ENCODE results near the gene CALB2.
"Not testable (repeated sequence)": the region's sequence is repeated elsewhere in the genome, so short reads cannot be mapped to it uniquely, and the experiment has no call there.

CALB2 gene

GRCh38 chr16:71358464-71358998 is at the start of gene CALB2:
TSS of gene CALB2 (plus strand) at chr16:71358723. CDS start at chr16:71358793, 70 bp downstream.
- no peak for FAIRE-seq

- no peak for FAIRE-seq
These were observed 46.9 kb upstream of the CALB2 start for GRCh38 chr16:71311553-71312158.

- not testable (repeated sequence) for FAIRE-seq
These were observed 44.9 kb upstream of the CALB2 start for GRCh38 chr16:71313591-71313990.

GRCh38 chr16:71315269-71315668 is 43.3 kb upstream of the CALB2 start:
- no peak for FAIRE-seq

- FAIRE-seq, result no peak
These were observed 38.5 kb upstream of the CALB2 start for GRCh38 chr16:71319999-71320398.

- no peak for FAIRE-seq
These were observed 30.8 kb upstream of the CALB2 start for GRCh38 chr16:71327720-71328119.

- FAIRE-seq, result no peak
These were observed 30.4 kb upstream of the CALB2 start for GRCh38 chr16:71328151-71328550.

GRCh38 chr16:71337631-71338030 is 20.9 kb upstream of the CALB2 start:
- FAIRE-seq, result no peak

GRCh38 chr16:71338193-71338592 is 20.3 kb upstream of the CALB2 start:
- FAIRE-seq, result no peak

GRCh38 chr16:71338632-71339031 is 19.9 kb upstream of the CALB2 start:
- no peak for FAIRE-seq

GRCh38 chr16:71339236-71340171 is 19.0 kb upstream of the CALB2 start:
- no peak for FAIRE-seq

- FAIRE-seq, result no peak
These were observed 18.1 kb upstream of the CALB2 start for GRCh38 chr16:71340406-71340805.

GRCh38 chr16:71341881-71342280 is 16.6 kb upstream of the CALB2 start:
- FAIRE-seq, result no peak

GRCh38 chr16:71343078-71343477 is 15.4 kb upstream of the CALB2 start:
- FAIRE-seq, result no peak

- FAIRE-seq, result no peak
These were observed 14.1 kb upstream of the CALB2 start for GRCh38 chr16:71344315-71344905.

- FAIRE-seq, result no peak
These were observed 13.5 kb upstream of the CALB2 start for GRCh38 chr16:71345031-71345430.

- FAIRE-seq, result no peak
These were observed 11.4 kb upstream of the CALB2 start for GRCh38 chr16:71347146-71347545.

GRCh38 chr16:71348262-71349085 is 10.0 kb upstream of the CALB2 start:
- no peak for FAIRE-seq

- FAIRE-seq, result no peak
These were observed 7.5 kb upstream of the CALB2 start for GRCh38 chr16:71350821-71351557.

GRCh38 chr16:71351558-71351901 is 7.0 kb upstream of the CALB2 start:
- no peak for FAIRE-seq

GRCh38 chr16:71352466-71352865 is 6.1 kb upstream of the CALB2 start:
- FAIRE-seq, result no peak

GRCh38 chr16:71352963-71353460 is 5.5 kb upstream of the CALB2 start:
- FAIRE-seq, result no peak

Data from TTC549 (cell line).